ENCODE data around the gene SMAD2. TPM values are rescaled to one million over a fixed set of nuclear protein-coding genes. Genes with fewer than 3 reads are reported as not detected.

The SMAD2 gene
- total and polyA plus RNA-seq, 7 donors = 34.1 to 101 (median 56.1) TPM

- no peak for DNase-seq
- Histone ChIP-seq H3K27me3 (no peaks in the 10 kb centered on the region), H3K27ac (peak overlapping the region in 2 of 4 donors; percentile 51 to 79), H3K36me3 (no peaks in the 10 kb centered on the region), H3K4me3 (no peak overlapping the region), H3K4me1 (peaks cover 0 to 60% (median 37%) of the 10 kb centered on the region in 4 donors), H3K9me3 (no peaks in the 10 kb centered on the region)
- intact Hi-C loops (cut with DNase I) = no loop called here
- TF ChIP-seq POLR2AphosphoS5 (IDR thresholded peaks at IDR 0.05) (peak in 1 of 4 donors; percentile 10), CTCF (IDR thresholded peaks at IDR 0.05) (no peak), EP300 (IDR thresholded peaks at IDR 0.05) (no peak)
- 30 to 81% methylated on average over 6 of the region's 6 CpGs for WGBS, 2 donors
Measured at GRCh38 chr18:47908592-47908991, 21.9 kb downstream of the SMAD2 start.

- TF ChIP-seq POLR2AphosphoS5 (IDR thresholded peaks at IDR 0.05) (no peak), CTCF (IDR thresholded peaks at IDR 0.05) (no peak), POLR2A (IDR thresholded peaks at IDR 0.05) (no peak)
- intact Hi-C loops (cut with DNase I) = no loop called here
- Histone ChIP-seq H3K4me3 (no peak overlapping the region), H3K9me3 (no peaks in the 10 kb centered on the region), H3K4me1 (peaks cover 0 to 45% (median 23%) of the 10 kb centered on the region in 4 donors), H3K27ac (no peak overlapping the region), H3K27me3 (no peaks in the 10 kb centered on the region), H3K36me3 (no peaks in the 10 kb centered on the region)
- 97 to 99% methylated on average over 3 of the region's 3 CpGs for WGBS, 2 donors
- DNase-seq = no peak
Measured at GRCh38 chr18:47906408-47906807, 24.1 kb downstream of the SMAD2 start.

- TF ChIP-seq CTCF (IDR thresholded peaks at IDR 0.05) (no peak), POLR2AphosphoS5 (IDR thresholded peaks at IDR 0.05) (no peak), EP300 (IDR thresholded peaks at IDR 0.05) (no peak), POLR2A (IDR thresholded peaks at IDR 0.05) (no peak)
- intact Hi-C loops (cut with DNase I) = no loop called here
- Histone ChIP-seq H3K4me3 (no peak overlapping the region), H3K4me1 (peaks cover 0 to 28% (median 16%) of the 10 kb centered on the region in 4 donors), H3K27me3 (no peaks in the 10 kb centered on the region), H3K27ac (no peak overlapping the region), H3K36me3 (no peaks in the 10 kb centered on the region), H3K9me3 (no peaks in the 10 kb centered on the region)
- DNase-seq = no peak
- WGBS, 2 donors = 98 to 99% methylated on average over 2 of the region's 2 CpGs
Measured at GRCh38 chr18:47903809-47904208, 26.6 kb downstream of the SMAD2 start.

- intact Hi-C loops (cut with DNase I) = no loop called here
- no peaks in the 10 kb centered on the region for H3K36me3 ChIP-seq
- no peak for DNase-seq
- peak overlapping the region in 1 of 4 donors; percentile 36 for H3K27ac ChIP-seq
- no peaks in the 10 kb centered on the region for H3K9me3 ChIP-seq
- peaks cover 0 to 34% (median 25%) of the 10 kb centered on the region in 4 donors for H3K4me1 ChIP-seq
- 58 to 69% methylated on average over 7 of the region's 7 CpGs for WGBS, 2 donors
- no peak overlapping the region for H3K4me3 ChIP-seq
- TF ChIP-seq CTCF (IDR thresholded peaks at IDR 0.05) (no peak), POLR2A (IDR thresholded peaks at IDR 0.05) (no peak)
- H3K27me3 ChIP-seq = no peaks in the 10 kb centered on the region
Measured at GRCh38 chr18:47901624-47902362, 28.7 kb downstream of the SMAD2 start.

Data from sigmoid colon (tissue), 7 donors.